Prostate gland (tissue), 2 donors: ENCODE measurements around the gene FUT7. TPM values are rescaled to one million over a fixed set of nuclear protein-coding genes. Genes with fewer than 3 reads are reported as not detected.
A peak's percentile ranks its signal among the peaks of the same experiment; 100 is the strongest.
"Not testable (repeated sequence)": the region's sequence is repeated elsewhere in the genome, so short reads cannot be mapped to it uniquely, and the experiment has no call there.

Experiments used
- DNase-seq: peaks from one replicate; pipeline ENCODE4 v3.0.0-alpha.2; 2019; ENCODE audit warnings: low spot score
- H3K27ac ChIP-seq, 2 donors: fragments of 200-600 bp; sonication (generic); 2 replicates each; pipeline ENCODE4 v1.5.1; 2017 to 2019
- H3K27me3 ChIP-seq: fragments of 200-600 bp; sonication (generic); replicated peaks from 2 replicates; pipeline ENCODE4 v1.5.1; 2019; ENCODE audit not compliant: insufficient read depth
- H3K36me3 ChIP-seq, 2 donors: fragments of 200-600 bp; sonication (generic); 1 replicate in 1 of 2; 2 replicates in 1 of 2; pipeline versions ENCODE4 v1.5.1 to v1.8.1; 2017 to 2019
- H3K4me1 ChIP-seq: fragments of 200-600 bp; sonication (generic); replicated peaks from 2 replicates; pipeline ENCODE4 v1.5.1; 2019
- H3K4me3 ChIP-seq, 2 donors: fragments of 200-600 bp; sonication (generic); 2 replicates each; pipeline ENCODE4 v1.5.1; 2017 to 2019
- H3K9me3 ChIP-seq: fragments of 200-600 bp; sonication (generic); 2 replicates; pipeline ENCODE4 v1.5.1; 2017
- CTCF ChIP-seq, 4 experiments: fragments of 200-600 bp in 2 of 4; fragments of 450-650 bp in 2 of 4; sonication (generic) in 2 of 4; IDR thresholded peaks; 1 replicate in 3 of 4; 2 replicates in 1 of 4; pipeline ENCODE4 v1.5.1; 2016 to 2019; ENCODE audit warnings: antibody characterized with exemption in 4 of 4, mild to moderate bottlenecking in 2 of 4, moderate library complexity in 2 of 4
- POLR2A ChIP-seq: fragments of 450-650 bp; IDR thresholded peaks from one replicate; pipeline ENCODE4 v1.6.1; 2016; ENCODE audit warnings: antibody characterized with exemption, mild to moderate bottlenecking
- POLR2AphosphoS5 ChIP-seq: sonication (generic); formaldehyde crosslinking; IDR thresholded peaks from one replicate; pipeline ENCODE4 v1.6.1; 2017; ENCODE audit warnings: antibody characterized with exemption
- WGBS: methylation state at CpG from one replicate; pipeline ENCODE4 v1.1.5; 2018; 5-methylcytosine and 5-hydroxymethylcytosine counted together
- intact Hi-C: fragments of 100-400 bp; cut with DNase I; formaldehyde crosslinking; loops from one replicate; pipeline ENCODE4 v1.14.2; 2022
- total RNA-seq, 2 donors: library from RNA; depleted of rRNA; stranded (reverse); fragments of >200 nt; gene quantifications; one replicate each; pipeline ENCODE4 v1.1.0, GENCODE V29; 2016

Gene FUT7
- total RNA-seq, 2 donors from 2014 or later, result 0.57 TPM; not detected in 1

GRCh38 chr9:137035937-137036336 lies 4.0 kb upstream of the FUT7 start:
- TF ChIP-seq POLR2A, result no peak
- no peak for TF ChIP-seq CTCF (IDR thresholded peaks at IDR 0.05)
- no peak for TF ChIP-seq POLR2AphosphoS5
- WGBS, result 69% methylated on average over 8 of the region's 8 CpGs
- Histone ChIP-seq H3K27me3 (no peaks in the 10 kb centered on the region), H3K9me3 (no peaks in the 10 kb centered on the region), H3K27ac (no peak overlapping the region), H3K36me3 (peaks cover 5 to 8% of the 10 kb centered on the region in 2 donors), H3K4me1 (peaks cover 8% of the 10 kb centered on the region), H3K4me3 (no peak overlapping the region)
- DNase-seq, result no peak
- intact Hi-C loops, result loop anchor here (5.0 kb wide), 2 partner anchors 194 to 249 kb away; partner anchors contain the start of gene AJM1

- Histone ChIP-seq H3K9me3 (no peaks in the 10 kb centered on the region), H3K36me3 (peaks cover 4 to 5% of the 10 kb centered on the region in 2 donors), H3K4me1 (peaks cover 8% of the 10 kb centered on the region), H3K4me3 (no peak overlapping the region), H3K27ac (no peak overlapping the region), H3K27me3 (no peaks in the 10 kb centered on the region)
- intact Hi-C loops, result loop anchor here (5.0 kb wide), 2 partner anchors 193 to 248 kb away; partner anchors contain the start of gene AJM1
- no peak for DNase-seq
- TF ChIP-seq POLR2AphosphoS5, result no peak
- TF ChIP-seq CTCF (IDR thresholded peaks at IDR 0.05), result no peak
- TF ChIP-seq POLR2A, result no peak
- 15% methylated on average over 9 of the region's 9 CpGs for WGBS
These were observed 3.6 kb upstream of the FUT7 start for GRCh38 chr9:137035507-137035834.

- Histone ChIP-seq H3K27me3 (no peaks in the 10 kb centered on the region), H3K4me3 (no peak overlapping the region), H3K27ac (peak overlapping the region in 1 of 2 donors; percentile 45), H3K4me1 (peaks cover 8% of the 10 kb centered on the region), H3K9me3 (no peaks in the 10 kb centered on the region), H3K36me3 (peaks cover 0 to 5% of the 10 kb centered on the region in 2 donors)
- no peak for TF ChIP-seq POLR2A
- peak; percentile 65 for TF ChIP-seq POLR2AphosphoS5
- peak; percentile 74 to 94 (median 90) for TF ChIP-seq CTCF (IDR thresholded peaks at IDR 0.05)
- intact Hi-C loops, result loop anchor here (5.0 kb wide), 3 partner anchors 83 to 248 kb away; partner anchors contain the start of genes AJM1 and LCN12
- peak; percentile 68 for DNase-seq
- WGBS, result 16% methylated on average over 19 of the region's 24 CpGs
These were observed 3.0 kb upstream of the FUT7 start for GRCh38 chr9:137034709-137035506.

GRCh38 chr9:137034039-137034708 lies 2.3 kb upstream of the FUT7 start:
- H3K27ac ChIP-seq, result no peak overlapping the region
- no peak overlapping the region for H3K4me3 ChIP-seq
- intact Hi-C loops, result loop anchor here (5.0 kb wide), 1 partner anchor 82 kb away; the partner anchor contains the start of gene LCN12
- H3K4me1 ChIP-seq, result peaks cover 9% of the 10 kb centered on the region
- H3K9me3 ChIP-seq, result no peaks in the 10 kb centered on the region
- TF ChIP-seq POLR2AphosphoS5, result no peak
- peak in 1 of 4 experiments; percentile 4 for TF ChIP-seq CTCF (IDR thresholded peaks at IDR 0.05)
- peaks cover 0 to 2% of the 10 kb centered on the region in 2 donors for H3K36me3 ChIP-seq
- DNase-seq, result no peak
- WGBS, result 47% methylated on average over 13 of the region's 15 CpGs
- no peaks in the 10 kb centered on the region for H3K27me3 ChIP-seq

GRCh38 chr9:137033481-137033880 lies 1.6 kb upstream of the FUT7 start:
- WGBS, result 97% methylated on average over 5 of the region's 5 CpGs
- not testable (repeated sequence) for H3K4me3 ChIP-seq, H3K36me3 ChIP-seq, DNase-seq, H3K27ac ChIP-seq, H3K27me3 ChIP-seq, H3K9me3 ChIP-seq
- H3K4me1 ChIP-seq, result peaks cover 16% of the 10 kb centered on the region
- intact Hi-C loops, result loop anchor here (5.0 kb wide), 1 partner anchor 81 kb away; the partner anchor contains the start of gene LCN12
